OCI-M2 (cell line): ENCODE data around the gene DNM1L.
A peak's percentile ranks its signal among the peaks of the same experiment; 100 is the strongest.

Experiments
- DNase-seq: peaks from one replicate; lab custom pipeline; 2025; ENCODE audit not compliant: unreplicated experiment; lab: John Stamatoyannopoulos, UW

DNM1L gene

DNA sequence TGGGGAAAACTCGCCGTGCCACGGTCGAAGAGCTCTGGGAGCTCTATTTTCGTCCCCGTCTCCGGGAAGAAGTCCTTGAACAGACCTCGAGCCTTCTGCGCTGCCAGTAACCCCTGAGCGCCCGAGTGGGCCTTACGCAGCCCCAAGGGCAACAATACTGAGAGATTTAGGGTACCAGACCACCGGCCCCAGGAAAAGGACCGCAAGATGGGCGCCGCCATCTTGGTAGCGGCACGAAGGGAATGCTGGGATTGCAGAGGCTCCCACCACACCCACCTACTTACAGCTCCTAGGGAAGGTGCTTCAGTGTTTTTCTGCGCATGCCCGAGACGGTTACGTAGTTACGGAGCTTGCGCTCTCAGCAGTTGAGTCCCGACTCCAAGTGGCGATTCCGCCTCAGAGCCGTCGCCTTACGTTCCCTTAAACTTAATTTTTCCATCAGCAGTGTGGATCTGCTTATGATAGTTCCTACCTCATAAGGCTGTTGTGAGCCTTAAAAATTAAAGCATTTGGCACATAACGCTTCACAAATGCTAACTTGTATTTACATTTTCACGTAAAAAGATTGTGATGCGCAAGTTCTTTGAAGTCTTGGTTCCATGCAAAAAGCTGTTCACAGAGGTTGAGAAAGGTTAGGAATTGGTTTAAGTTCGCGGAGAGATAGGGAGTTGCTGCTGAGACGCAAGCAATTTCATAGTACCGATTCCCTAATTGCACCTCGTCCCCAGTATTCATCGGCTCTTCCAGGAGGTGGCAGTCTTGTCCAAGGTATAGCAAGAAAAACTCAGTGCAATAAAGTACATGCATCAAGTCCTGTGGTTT, 76.8 kb downstream of the DNM1L start, which contains the start of gene YARS2:
YARS2 (minus strand) TSS at position 244 of the 822 bp plus-strand sequence; CDS start at position 221, 23 bp downstream.
- peak; percentile 23 for DNase-seq

DNA sequence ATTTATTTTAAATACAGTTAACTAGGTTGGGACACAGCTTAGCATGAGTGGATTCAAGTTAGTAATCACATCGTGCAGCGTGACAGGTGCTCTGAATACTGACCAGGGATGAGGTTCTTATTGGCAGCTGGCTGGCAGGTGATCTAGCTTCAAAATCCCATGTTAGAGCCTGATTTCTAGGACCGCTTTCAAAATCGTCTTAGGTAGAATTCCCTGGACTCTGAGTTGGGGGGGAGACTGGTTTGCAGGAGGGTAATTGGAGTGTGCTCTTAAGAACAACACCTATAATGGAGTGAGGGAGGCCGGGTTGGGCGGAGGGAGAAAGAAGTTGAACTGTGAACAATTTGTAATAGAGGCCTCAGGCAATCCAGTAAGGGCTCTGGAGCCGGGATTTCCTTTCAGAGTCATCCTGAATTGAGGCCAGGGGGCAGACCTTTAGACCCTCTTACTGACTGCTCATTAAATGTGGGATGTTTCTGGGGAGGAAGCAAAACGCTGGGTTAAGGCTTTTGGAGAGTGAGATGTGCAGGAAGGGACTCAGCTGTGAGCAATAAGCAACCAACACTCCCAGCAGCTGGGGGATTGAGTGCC, 77.5 kb downstream of the DNM1L start:
- DNase-seq: no peak

DNA sequence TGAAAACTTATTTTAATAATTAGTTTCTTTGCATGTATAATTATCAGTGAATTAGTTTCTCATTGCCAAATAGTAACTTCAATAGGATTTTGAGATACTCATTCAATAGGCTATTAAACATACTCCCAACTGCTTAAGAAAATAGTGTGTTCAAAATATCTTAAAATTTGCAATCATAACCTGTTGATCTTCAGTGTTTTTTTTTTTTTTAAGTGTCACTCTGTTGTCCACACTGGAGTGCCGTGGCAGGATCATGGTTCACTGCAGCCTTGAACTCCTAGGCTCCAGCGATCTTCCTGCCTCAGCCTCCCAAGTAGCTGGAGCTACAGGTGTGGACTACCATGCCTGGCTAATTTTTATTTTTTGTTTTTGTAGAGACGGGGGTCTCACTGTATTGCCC, 78.1 kb downstream of the DNM1L start:
- DNase-seq: no peak

DNA sequence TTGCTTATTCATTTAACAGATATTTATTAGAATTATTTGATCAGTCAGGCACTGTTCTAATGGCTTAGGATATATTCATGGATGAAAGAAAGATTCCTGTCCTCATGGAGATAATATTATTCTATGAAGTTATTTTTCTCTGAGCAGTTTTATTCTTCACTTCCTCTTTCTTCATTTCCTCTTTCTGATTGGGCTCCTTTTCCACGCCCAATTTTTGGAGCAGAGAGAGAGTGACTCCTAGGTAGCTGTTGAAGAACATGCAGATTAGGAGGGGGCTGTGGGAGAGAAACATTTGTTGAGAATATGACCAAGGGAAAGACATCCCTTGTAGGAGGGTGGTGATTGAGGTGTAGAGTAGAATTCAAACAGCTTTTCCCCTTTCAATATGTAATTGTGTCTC, 82.6 kb downstream of the DNM1L start:
- no peak for DNase-seq

DNA sequence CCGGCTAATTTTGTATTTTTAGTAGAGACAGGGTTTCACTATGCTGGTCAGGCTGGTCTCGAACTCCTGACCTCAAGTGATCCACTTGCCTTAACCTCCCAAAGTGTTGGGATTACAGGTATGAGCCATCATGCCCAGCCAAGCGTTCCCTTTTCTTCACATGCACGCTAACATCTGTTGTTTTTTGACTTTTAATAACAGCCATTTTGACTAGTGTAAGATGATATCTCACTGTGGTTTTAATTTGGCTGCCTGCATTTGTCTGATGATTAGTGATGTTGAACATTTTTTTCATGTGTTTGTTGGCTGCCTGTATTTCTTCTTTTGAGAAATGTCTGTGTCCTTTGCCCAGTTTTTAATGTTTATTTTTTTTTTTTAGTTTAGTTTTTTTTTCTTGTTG, 86.8 kb downstream of the DNM1L start:
- DNase-seq: no peak

DNA sequence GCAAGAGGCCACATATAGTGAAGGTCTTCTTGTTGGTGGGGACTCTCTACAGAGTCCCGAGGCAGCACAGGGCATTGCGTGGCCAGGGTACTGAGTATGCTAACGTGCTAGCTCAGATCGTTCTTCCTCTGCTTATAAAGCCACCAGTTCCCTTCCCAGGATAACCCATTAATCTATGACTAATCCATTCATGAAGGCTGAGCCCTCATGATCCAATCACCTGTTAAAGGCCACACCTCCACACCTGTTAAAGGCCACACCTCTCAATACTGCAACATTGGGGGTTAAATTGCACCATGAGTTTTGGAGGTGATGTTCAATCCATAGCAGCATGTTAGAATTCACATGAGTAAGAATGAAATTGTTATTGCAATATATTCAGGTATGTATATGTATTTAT, 89.4 kb downstream of the DNM1L start:
- no peak for DNase-seq

DNA sequence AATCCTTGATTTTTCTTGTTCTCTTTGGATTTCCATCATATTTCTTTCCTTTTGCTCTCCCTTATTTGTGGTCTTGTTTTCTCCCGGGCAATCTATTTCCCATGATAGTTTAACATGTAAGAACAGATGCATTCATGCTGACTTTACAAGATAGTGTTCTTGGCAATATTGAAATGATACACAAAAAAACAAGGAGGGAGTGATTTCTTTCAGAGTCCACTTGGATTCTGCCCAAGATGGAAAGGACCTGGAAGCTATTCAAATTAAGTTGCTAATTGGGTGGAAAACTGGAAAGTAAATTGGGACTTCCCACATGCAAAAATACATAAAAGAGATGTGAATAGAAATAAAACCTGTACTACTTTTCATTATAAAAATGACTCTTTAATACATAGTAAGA, 91.0 kb downstream of the DNM1L start:
- DNase-seq: no peak

DNA sequence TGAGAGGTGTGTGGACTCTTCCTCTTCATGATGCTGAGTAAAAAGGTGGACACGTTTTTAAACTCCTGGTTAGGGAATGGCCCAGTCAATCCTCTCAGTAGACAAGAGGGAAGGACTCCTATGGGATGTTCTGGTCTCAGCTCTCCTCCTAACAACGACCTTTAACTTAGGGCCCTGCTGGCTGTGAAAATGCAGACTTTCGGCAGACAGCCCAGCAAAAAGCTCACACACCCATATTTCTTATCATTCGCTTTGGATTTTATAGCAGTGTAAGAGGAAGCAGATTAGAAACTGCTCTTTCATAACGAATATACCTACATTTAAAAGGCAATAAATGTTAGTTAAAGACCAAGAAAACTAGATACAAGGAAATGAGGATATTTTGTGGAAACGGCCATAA, 94.6 kb downstream of the DNM1L start:
- no peak for DNase-seq

DNA sequence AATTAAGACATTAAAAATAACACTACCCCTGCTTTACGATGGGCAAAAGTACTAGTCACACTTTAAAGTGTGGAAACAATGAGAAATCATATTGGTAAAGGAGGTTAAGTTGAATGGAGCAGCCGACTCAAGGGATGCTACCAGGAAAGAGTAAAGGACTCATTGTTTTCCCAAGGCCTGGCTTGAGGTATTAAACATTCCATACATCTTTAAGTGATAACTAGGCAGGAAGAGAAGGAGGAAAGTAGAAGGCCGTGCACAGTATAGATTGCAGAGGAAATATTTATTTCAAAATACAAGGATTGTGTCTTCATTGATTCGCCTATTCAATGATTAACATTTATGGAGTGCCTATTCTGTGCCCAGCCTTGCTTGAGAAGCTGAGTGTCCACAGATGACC, 97.2 kb downstream of the DNM1L start:
- DNase-seq: no peak

DNA sequence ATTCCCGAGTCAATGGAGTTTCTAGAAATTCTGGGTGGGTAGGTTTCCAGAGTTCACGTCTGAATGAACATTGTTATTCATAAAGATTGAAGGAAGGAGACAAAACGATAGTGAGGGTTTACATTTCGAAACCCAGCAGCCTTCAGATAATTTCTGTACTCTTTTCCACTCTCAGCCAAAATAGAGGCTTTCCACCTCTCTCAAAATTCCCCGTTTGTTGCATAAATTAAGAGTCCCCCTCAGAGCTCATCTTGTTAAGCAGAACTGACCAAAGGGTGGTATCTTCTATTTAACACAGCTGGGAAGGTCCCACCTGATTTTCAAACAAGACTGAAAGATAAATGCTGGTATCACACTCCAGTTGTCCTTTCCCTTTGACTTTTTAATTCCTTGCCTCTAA, 98.1 kb downstream of the DNM1L start:
- DNase-seq: no peak

DNA sequence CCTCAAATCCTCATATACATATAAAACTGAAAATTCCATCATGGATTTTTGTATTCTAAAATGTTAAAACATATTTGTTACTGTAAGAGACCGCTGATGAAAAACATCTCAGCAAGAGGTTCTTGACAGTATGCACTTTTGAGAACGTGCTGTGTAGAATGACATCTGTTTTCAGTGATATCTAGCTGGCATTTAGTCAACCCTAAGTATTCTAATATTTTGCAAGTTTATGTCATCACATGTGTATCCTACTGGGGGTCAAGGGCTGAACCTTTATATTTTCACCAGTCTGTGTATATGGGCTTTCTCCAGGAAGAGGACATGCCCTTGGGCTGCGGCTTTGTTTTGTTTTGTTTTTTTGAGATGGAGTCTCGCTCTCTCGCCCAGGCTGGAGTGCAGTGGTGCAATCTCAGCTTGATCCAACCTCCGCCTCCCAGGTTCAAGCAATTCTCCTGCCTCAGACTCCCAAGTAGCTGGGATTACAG, 98.6 kb downstream of the DNM1L start:
- no peak for DNase-seq

DNA sequence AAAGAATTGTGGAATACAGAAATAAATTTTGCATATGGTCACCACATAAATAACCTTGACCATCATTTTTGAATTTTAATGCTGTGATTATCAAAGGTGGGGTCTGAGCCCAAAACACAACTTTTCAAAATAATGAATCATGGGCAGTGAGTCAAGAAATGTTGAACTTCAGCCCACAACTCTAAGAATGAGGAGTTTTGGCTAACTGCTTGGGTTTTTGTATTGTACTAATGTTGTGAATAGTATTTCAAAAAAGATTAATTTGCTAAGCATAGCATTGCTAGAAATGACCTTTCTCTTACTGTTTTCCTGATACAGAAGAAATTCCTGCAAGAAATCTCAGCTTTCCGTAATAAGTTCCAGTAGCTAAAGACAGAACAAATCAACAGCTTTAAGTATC, 101.0 kb downstream of the DNM1L start:
- no peak for DNase-seq

DNA sequence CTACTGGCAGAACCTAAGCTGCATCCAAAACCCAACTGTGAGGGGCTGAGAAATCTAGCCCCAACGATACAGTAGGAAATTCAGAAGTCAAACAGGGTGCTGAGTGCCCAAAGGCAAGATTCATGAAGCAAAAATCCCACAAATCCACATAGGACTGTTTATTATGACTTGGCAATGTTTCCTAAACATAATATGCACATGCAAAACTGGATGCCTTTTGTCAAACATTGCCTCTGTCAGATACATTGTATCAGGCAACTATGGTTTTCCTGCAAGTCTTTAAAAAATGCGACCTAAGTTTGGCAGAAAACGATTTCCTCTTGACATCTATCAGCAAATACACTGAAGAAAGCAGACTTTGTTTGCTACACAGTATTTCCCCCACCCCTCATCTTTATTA, 103.9 kb downstream of the DNM1L start:
- no peak for DNase-seq

DNA sequence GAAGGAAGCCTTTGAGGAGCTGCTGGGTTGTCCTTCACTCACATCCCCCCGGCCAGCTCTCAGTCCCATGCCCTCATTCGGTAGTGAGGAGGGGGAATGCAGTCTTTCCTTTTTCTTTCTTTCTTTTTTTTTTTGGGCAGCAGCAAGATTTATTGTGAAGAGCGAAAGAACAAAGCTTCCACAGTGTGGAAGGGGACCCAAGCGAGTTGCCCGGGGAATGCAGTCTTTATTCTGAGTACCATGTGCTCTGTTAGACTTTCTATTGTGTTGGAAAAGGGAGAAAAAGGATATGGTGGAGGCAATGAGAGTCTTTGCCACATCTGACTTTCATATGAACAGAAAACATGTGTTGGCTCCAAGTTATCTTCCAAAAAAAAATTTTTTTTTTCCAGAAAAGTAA, 106.5 kb downstream of the DNM1L start:
- no peak for DNase-seq

DNA sequence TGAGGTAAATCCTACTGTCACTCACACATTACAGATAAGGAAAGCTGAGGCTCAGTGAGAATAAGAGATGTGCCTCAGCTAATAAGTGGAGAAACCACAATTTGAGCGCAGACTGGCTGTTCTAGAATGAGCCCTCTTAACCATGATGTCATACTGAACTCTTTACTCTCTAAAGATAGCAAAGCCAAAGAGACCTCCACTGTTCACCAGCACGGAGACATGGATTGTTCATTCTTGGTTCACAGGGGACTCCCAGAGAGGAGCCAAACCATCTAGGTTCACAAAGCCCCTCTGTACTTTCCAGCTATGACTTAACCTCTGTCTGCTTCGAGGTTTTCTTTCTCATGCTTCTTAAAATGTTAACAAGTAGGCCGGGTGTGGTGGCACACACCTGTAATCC, 109.3 kb downstream of the DNM1L start:
- no peak for DNase-seq

DNA sequence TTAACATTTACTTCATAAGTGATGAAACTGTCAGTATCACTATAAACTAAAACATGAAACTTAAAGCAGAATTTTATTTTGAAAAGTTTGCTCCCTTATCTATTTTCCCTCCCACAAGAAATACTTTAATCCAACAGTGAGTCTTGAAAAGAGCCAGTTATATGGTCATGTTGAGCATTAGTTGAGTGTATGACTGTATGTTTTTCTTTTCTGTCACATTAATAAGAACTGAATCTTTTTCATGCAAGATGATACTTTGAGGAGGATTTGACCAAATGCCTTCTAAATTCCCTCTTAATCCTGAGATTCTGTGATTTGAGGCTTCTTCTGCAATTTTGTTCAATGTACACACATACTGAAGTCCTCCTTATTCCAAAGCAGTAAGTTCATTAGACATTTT, 110.3 kb downstream of the DNM1L start:
- DNase-seq: no peak

DNA sequence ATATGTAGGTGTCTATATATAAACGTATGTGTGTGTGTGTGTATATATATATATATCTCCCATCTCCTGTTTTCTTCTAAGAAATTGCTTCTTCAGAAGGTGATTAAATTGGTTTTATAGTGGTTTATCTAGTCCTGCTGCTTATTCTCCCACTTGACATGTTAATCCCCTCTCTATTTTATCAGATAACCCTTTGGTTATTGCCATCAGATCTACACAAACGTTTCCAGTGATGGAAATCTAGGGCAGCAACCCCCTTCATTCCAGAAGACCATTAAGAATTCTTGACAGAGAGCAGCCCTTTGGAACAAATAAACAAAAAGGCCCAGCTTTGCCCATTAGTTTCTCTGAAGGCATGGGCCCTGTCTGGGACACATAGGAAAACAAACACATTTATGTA, 110.8 kb downstream of the DNM1L start:
- DNase-seq: no peak

DNA sequence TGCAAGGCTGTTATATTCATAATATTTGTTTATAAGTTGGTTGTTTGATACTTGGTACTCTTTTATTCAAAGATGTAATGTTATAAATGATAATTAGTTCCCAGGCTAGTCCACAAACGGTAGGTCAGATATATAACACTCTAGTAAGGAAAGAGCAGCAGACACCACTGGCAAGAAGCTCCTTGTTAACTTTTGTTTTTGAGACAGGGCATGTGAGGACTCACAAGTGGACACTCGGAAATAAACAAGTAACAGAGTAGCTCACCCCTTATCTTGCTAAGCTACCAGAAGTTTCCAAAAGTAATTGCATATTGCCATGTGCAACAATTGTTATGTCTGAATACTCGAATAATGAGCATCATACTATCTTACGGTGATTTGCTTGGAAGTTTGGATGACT, 115.2 kb downstream of the DNM1L start:
- DNase-seq: no peak
